SK-N-SH treated with all-trans-retinoic acid at 6 μM for 48 hours (cell line): ENCODE measurements around the gene ZNF177.

Experiments used
- ARNTL ChIP-seq: fragments of 450-650 bp; formaldehyde crosslinking; IDR thresholded peaks from 2 replicates; pipeline ENCODE4 v1.5.0; 2020; ENCODE audit warnings: low read depth, mild to moderate bottlenecking, moderate library complexity, borderline replicate concordance
- TCF4 ChIP-seq: fragments of 250-450 bp; sonication (Bioruptor Pico); IDR thresholded peaks from 2 replicates; pipeline ENCODE4 v1.8.0; 2021; ENCODE audit warnings: mild to moderate bottlenecking, moderate library complexity, borderline replicate concordance
- ZFP3 ChIP-seq: fragments of 250-450 bp; sonication (Bioruptor Pico); IDR thresholded peaks from 2 replicates; pipeline ENCODE4 v1.5.0; 2020; ENCODE audit warnings: mild to moderate bottlenecking, moderate library complexity

DNA sequence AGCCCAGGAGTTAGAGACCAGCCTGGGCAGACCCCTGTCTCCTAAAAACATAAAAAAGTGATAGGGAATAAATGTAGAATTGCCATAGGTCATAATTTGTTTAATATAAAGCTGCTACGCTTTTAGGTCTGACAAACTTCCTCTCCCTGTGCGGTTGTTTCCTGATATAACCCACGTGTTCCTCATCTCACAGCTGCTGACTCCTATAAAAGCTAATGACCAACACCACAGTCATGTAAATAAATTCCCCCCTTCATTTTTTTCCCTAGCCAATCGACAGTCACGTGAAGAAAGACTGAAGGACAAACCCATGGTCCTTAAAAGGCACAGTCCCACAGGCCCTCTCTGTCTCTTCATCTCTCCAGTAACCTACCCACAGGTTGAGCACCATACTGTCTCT is 45.0 kb downstream of the ZNF177 start:
- no peak for TF ChIP-seq TCF4 (CRISPR knock-in tag)
- no peak for TF ChIP-seq ZFP3 (CRISPR knock-in tag)
- TF ChIP-seq ARNTL (CRISPR knock-in tag), result no peak
